ENCODE measurements around the gene NAIF1. TPM values are rescaled to one million over a fixed set of nuclear protein-coding genes. Genes with fewer than 3 reads are reported as not detected.

NAIF1 gene
- polyA plus RNA-seq, 1 donor from 2014 or later, result 9.9 TPM

DNA sequence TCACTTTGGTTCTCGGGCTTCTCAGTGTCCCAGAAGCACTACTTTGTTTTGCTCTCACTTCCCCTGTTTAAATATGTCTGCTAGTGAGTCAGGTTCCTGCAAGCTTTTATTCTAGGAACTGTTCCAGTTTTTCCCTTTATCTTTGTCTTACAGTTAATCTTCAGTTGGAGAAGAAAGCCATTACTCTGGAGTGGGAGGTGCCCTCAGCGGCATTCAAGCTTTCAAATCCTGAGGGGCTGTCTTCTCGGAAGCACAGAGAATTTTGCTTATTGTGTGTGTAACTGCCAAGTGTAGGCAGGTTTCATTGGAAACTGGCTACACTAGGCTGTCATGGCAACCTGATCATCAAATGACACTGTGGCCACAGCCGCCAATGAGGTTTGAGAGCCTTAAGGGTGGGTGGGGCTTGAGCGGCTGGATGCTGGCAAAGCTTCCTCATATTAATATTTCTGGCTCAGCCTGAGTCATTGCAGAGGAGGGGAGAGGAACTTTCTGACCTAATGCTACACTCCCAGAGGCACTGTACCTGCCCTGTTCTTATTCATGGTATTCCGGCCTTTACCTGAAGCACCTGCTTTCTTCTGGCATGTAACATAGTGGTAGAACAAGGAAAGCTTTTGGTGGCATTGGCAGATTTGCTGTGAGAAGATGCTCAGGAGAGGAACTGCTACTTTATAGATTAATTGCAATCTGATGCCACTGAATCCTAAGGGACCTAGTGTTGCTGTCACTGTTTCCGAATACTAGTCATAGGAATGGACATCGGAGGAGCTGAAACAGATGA is 27.2 kb upstream of the NAIF1 start:
- no peaks in the 10 kb centered on the region for H3K27me3 ChIP-seq (ENCODE audit: insufficient read depth, low read depth, low read length)
- peak overlapping the region; percentile 62 for H3K4me3 ChIP-seq (ENCODE audit: low read length)
- H3F3A ChIP-seq (ENCODE audit: insufficient read depth, low read length, poor library complexity, severe bottlenecking), result peaks cover 7% of the 10 kb centered on the region
- no peaks in the 10 kb centered on the region for H3K9me2 ChIP-seq (ENCODE audit: insufficient read depth, low read length)
- TF ChIP-seq EP300 (conservative IDR thresholded peaks at IDR 0.05; ENCODE audit: poor library complexity, severe bottlenecking) (peak; percentile 86), RAD21 (conservative IDR thresholded peaks at IDR 0.05) (peak; percentile 25), CTCF (IDR thresholded peaks at IDR 0.05; ENCODE audit: poor library complexity, severe bottlenecking) (no peak), SMC3 (conservative IDR thresholded peaks at IDR 0.05; ENCODE audit: poor library complexity) (no peak), MXI1 (conservative IDR thresholded peaks at IDR 0.05; ENCODE audit: poor library complexity, severe bottlenecking) (peak; percentile 78), EZH2 (IDR thresholded peaks at IDR 0.05; ENCODE audit: borderline replicate concordance, insufficient read depth, low read length, poor library complexity, severe bottlenecking) (no peak), POLR2AphosphoS5 (IDR thresholded peaks at IDR 0.05) (peak; percentile 91), TAF1 (IDR thresholded peaks at IDR 0.05; ENCODE audit: low read depth) (peak; percentile 87)
- TF ChIP-seq, protein P1, sequence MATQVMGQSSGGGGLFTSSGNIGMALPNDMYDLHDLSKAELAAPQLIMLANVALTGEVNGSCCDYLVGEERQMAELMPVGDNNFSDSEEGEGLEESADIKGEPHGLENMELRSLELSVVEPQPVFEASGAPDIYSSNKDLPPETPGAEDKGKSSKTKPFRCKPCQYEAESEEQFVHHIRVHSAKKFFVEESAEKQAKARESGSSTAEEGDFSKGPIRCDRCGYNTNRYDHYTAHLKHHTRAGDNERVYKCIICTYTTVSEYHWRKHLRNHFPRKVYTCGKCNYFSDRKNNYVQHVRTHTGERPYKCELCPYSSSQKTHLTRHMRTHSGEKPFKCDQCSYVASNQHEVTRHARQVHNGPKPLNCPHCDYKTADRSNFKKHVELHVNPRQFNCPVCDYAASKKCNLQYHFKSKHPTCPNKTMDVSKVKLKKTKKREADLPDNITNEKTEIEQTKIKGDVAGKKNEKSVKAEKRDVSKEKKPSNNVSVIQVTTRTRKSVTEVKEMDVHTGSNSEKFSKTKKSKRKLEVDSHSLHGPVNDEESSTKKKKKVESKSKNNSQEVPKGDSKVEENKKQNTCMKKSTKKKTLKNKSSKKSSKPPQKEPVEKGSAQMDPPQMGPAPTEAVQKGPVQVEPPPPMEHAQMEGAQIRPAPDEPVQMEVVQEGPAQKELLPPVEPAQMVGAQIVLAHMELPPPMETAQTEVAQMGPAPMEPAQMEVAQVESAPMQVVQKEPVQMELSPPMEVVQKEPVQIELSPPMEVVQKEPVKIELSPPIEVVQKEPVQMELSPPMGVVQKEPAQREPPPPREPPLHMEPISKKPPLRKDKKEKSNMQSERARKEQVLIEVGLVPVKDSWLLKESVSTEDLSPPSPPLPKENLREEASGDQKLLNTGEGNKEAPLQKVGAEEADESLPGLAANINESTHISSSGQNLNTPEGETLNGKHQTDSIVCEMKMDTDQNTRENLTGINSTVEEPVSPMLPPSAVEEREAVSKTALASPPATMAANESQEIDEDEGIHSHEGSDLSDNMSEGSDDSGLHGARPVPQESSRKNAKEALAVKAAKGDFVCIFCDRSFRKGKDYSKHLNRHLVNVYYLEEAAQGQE (IDR thresholded peaks at IDR 0.05; ENCODE audit: borderline replicate concordance), result peak; percentile 89
- H3K79me2 ChIP-seq (replicated peaks; ENCODE audit: insufficient read depth, low read length), result peaks cover 28% of the 10 kb centered on the region
- H3K4me2 ChIP-seq (ENCODE audit: low read length), result peak overlapping the region; percentile 85
- H2AFZ ChIP-seq (ENCODE audit: low read depth, low read length), result no peak overlapping the region
- H3K9ac ChIP-seq (ENCODE audit: low read length), result peak overlapping the region; percentile 74
- no peaks in the 10 kb centered on the region for H4K20me1 ChIP-seq (ENCODE audit: insufficient read depth)
- peak overlapping the region; percentile 95 for H3K27ac ChIP-seq (ENCODE audit: low read length)
- no peaks in the 10 kb centered on the region for H3K9me3 ChIP-seq (ENCODE audit: low read length)
- H3K36me3 ChIP-seq (ENCODE audit: insufficient read depth, low read length), result no peaks in the 10 kb centered on the region

- peak overlapping the region; percentile 95 for H3K27ac ChIP-seq (ENCODE audit: low read length)
- H3K4me2 ChIP-seq (ENCODE audit: low read length), result peak overlapping the region; percentile 91
Measured at GRCh38 chr9:128093011-128093410, 25.9 kb upstream of the NAIF1 start.

More at GRCh38 chr9:128093011-128093410, 25.9 kb upstream of the NAIF1 start:
- no peaks in the 10 kb centered on the region for H4K20me1 ChIP-seq (ENCODE audit: insufficient read depth)
- no peaks in the 10 kb centered on the region for H3K9me2 ChIP-seq (ENCODE audit: insufficient read depth, low read length)
- H3F3A ChIP-seq (ENCODE audit: insufficient read depth, low read length, poor library complexity, severe bottlenecking), result peaks cover 7% of the 10 kb centered on the region
- H3K36me3 ChIP-seq (ENCODE audit: insufficient read depth, low read length), result no peaks in the 10 kb centered on the region
- no peak for TF ChIP-seq MXI1 (conservative IDR thresholded peaks at IDR 0.05; ENCODE audit: poor library complexity, severe bottlenecking)
- TF ChIP-seq RAD21 (conservative IDR thresholded peaks at IDR 0.05), result no peak
- no peak for TF ChIP-seq CTCF (IDR thresholded peaks at IDR 0.05; ENCODE audit: poor library complexity, severe bottlenecking)
- TF ChIP-seq POLR2AphosphoS5 (IDR thresholded peaks at IDR 0.05), result no peak
- no peak for TF ChIP-seq SMC3 (conservative IDR thresholded peaks at IDR 0.05; ENCODE audit: poor library complexity)
- TF ChIP-seq EZH2 (IDR thresholded peaks at IDR 0.05; ENCODE audit: borderline replicate concordance, insufficient read depth, low read length, poor library complexity, severe bottlenecking), result no peak
- TF ChIP-seq, protein P1 (IDR thresholded peaks at IDR 0.05; ENCODE audit: borderline replicate concordance), result no peak
- TF ChIP-seq EP300 (conservative IDR thresholded peaks at IDR 0.05; ENCODE audit: poor library complexity, severe bottlenecking), result no peak
- no peak for TF ChIP-seq TAF1 (IDR thresholded peaks at IDR 0.05; ENCODE audit: low read depth)
- H3K9me3 ChIP-seq (ENCODE audit: low read length), result no peaks in the 10 kb centered on the region
- peaks cover 31% of the 10 kb centered on the region for H3K79me2 ChIP-seq (replicated peaks; ENCODE audit: insufficient read depth, low read length)
- H3K4me3 ChIP-seq (ENCODE audit: low read length), result peak overlapping the region; percentile 62
- no peaks in the 10 kb centered on the region for H3K27me3 ChIP-seq (ENCODE audit: insufficient read depth, low read depth, low read length)
- H2AFZ ChIP-seq (ENCODE audit: low read depth, low read length), result no peak overlapping the region
- H3K9ac ChIP-seq (ENCODE audit: low read length), result peak overlapping the region; percentile 74
